ENCODE results near the gene CRELD1. TPM values are rescaled to one million over a fixed set of nuclear protein-coding genes. Genes with fewer than 3 reads are reported as not detected.
"Not testable (repeated sequence)": the region's sequence is repeated elsewhere in the genome, so short reads cannot be mapped to it uniquely, and the experiment has no call there.

Gene CRELD1
- total and polyA plus RNA-seq, 2 of the 13 experiments (the other 11 are each of a cell fraction or from before 2014, with no cell fraction given), result 27.1 to 61.9 TPM

GRCh38 chr3:9900965-9901415, 32.6 kb upstream of the CRELD1 start (continued):
- TF ChIP-seq PRDM10 (CRISPR knock-in tag; IDR thresholded peaks at IDR 0.05; ENCODE audit: low read depth), result peak; percentile 84
- peak; percentile 85 to 93 for TF ChIP-seq NR2F1 (CRISPR knock-in tag; IDR thresholded peaks at IDR 0.05)
- peak; percentile 58; the same call in 1 of the 2 replicates for TF ChIP-seq ZNF816 (CRISPR knock-in tag; IDR thresholded peaks at IDR 0.05; ENCODE audit: borderline replicate concordance)
- peak; percentile 91 for TF ChIP-seq HNF4G (IDR thresholded peaks at IDR 0.05; ENCODE audit: borderline replicate concordance, low read depth, low read length)
- peak; percentile 54; the same call in 1 of the 2 replicates for TF ChIP-seq HNF4G (CRISPR knock-in tag; IDR thresholded peaks at IDR 0.05; ENCODE audit: borderline replicate concordance, low read depth)
- TF ChIP-seq FOXP1 (IDR thresholded peaks at IDR 0.05), result peak; percentile 40; the same call in 1 of the 2 replicates
- peak; percentile 30; the same call in 1 of the 2 replicates for TF ChIP-seq FOXP1 (CRISPR knock-in tag; IDR thresholded peaks at IDR 0.05)
- TF ChIP-seq ZBTB43 (CRISPR knock-in tag; conservative IDR thresholded peaks at IDR 0.05), result 0 out of 2 replicates have a peak, but pooled peaks have one; percentile 21
- peak; percentile 20; the same call in 1 of the 2 replicates for TF ChIP-seq REPIN1 (CRISPR knock-in tag; IDR thresholded peaks at IDR 0.05; ENCODE audit: borderline replicate concordance, low read depth)
- TF ChIP-seq ZNF503 (CRISPR knock-in tag; IDR thresholded peaks at IDR 0.05), result peak; percentile 40; the same call in 1 of the 2 replicates
- TF ChIP-seq ZEB1 (IDR thresholded peaks at IDR 0.05; ENCODE audit: insufficient replicate concordance, low read depth), result peak; percentile 96
- peak; percentile 89 for TF ChIP-seq TCF7 (IDR thresholded peaks at IDR 0.05; ENCODE audit: low read depth)
- TF ChIP-seq ATF7 (IDR thresholded peaks at IDR 0.05), result peak; percentile 48; the same call in 1 of the 2 replicates
- TF ChIP-seq ATF7 (CRISPR knock-in tag; IDR thresholded peaks at IDR 0.05), result not testable (repeated sequence)
- TF ChIP-seq SIX4 (CRISPR knock-in tag; IDR thresholded peaks at IDR 0.05), result peak; percentile 26; the same call in 1 of the 2 replicates
- TF ChIP-seq EP300 (IDR thresholded peaks at IDR 0.05; ENCODE audit: low read depth in 2 of 2, low read length in 2 of 2), result peak in 1 of 2 experiments; percentile 76; a peak in 2 of 4 replicates
- TF ChIP-seq EP300 (CRISPR knock-in tag; IDR thresholded peaks at IDR 0.05; ENCODE audit: borderline replicate concordance), result peak; percentile 31; the same call in 1 of the 2 replicates
- TF ChIP-seq PAXIP1 (CRISPR knock-in tag; conservative IDR thresholded peaks at IDR 0.05), result peak; percentile 94
